Heart right ventricle (tissue), 16 donors: ENCODE measurements around the gene UGP2. TPM values are rescaled to one million over a fixed set of nuclear protein-coding genes. Genes with fewer than 3 reads are reported as not detected.
"Not testable (repeated sequence)": the region's sequence is repeated elsewhere in the genome, so short reads cannot be mapped to it uniquely, and the experiment has no call there.

Source experiments
- ATAC-seq, 8 donors: fragments of 200-7000 bp; cut with Tn5 transposase; one replicate each; pipeline ENCODE4 v1.9.1; 2020; ENCODE audit warnings: mild to moderate bottlenecking in 8 of 8, moderate library complexity in 8 of 8, moderate number of reproducible peaks in 1 of 8
- DNase-seq, 2 donors: peaks; one replicate each; pipeline ENCODE4 v3.0.0-alpha.2; 2020
- H3K27ac ChIP-seq, 10 donors: fragments of 200-600 bp; sonication (generic) in 2 of 10; one replicate each; pipeline versions ENCODE4 v1.5.0 to v1.8.0; 2020 to 2022; ENCODE audit warnings: mild to moderate bottlenecking in 3 of 10
- H3K27me3 ChIP-seq, 7 donors: fragments of 200-600 bp; one replicate each; pipeline ENCODE4 v1.8.0; 2021 to 2022; ENCODE audit warnings: mild to moderate bottlenecking in 2 of 7
- H3K36me3 ChIP-seq, 9 donors: fragments of 200-600 bp; sonication (generic) in 1 of 9; one replicate each; pipeline versions ENCODE4 v1.5.0 to v1.8.0; 2020 to 2022; ENCODE audit warnings: mild to moderate bottlenecking in 2 of 9
- H3K4me1 ChIP-seq, 9 donors: fragments of 200-600 bp; sonication (generic) in 1 of 9; one replicate each; pipeline versions ENCODE4 v1.5.0 to v1.8.0; 2020 to 2022; ENCODE audit warnings: mild to moderate bottlenecking in 4 of 9
- H3K4me3 ChIP-seq, 10 donors: fragments of 200-600 bp; sonication (generic) in 2 of 10; one replicate each; pipeline versions ENCODE4 v1.5.0 to v1.8.0; 2020 to 2022; ENCODE audit warnings: mild to moderate bottlenecking in 7 of 10, moderate library complexity in 2 of 10
- H3K9me3 ChIP-seq, 11 donors: fragments of 200-600 bp in 10 of 11; sonication (generic) in 2 of 11; one replicate each; pipeline versions ENCODE4 v1.5.0 to v1.8.0; 2013 to 2022; ENCODE audit warnings: mild to moderate bottlenecking in 2 of 11, control low read depth in 1 of 11, moderate library complexity in 1 of 11
- CTCF ChIP-seq, 9 donors: fragments of 200-600 bp; sonication (generic) in 2 of 9; IDR thresholded peaks; one replicate each; pipeline versions ENCODE4 v1.5.0 to v1.8.0; 2021 to 2022; ENCODE audit warnings: antibody characterized with exemption in 9 of 9, mild to moderate bottlenecking in 5 of 9, moderate library complexity in 1 of 9
- WGBS, 2 donors: extraction: QIAGEN DNeasy Blood & Tissue Kit; methylation state at CpG; one replicate each; pipeline ENCODE4 v1.1.7; 2013; ENCODE audit warnings: inconsistent platforms in 1 of 2; 5-methylcytosine and 5-hydroxymethylcytosine counted together
- intact Hi-C, 10 donors: fragments of 100-400 bp; cut with DNase I; formaldehyde crosslinking; loops; one replicate each; pipeline versions ENCODE4 v1.11.1 to v1.14.2; 2022
- polyA plus RNA-seq, 2 donors: library from polyadenylated mRNA; stranded (reverse); fragments of 200-250 nt; gene quantifications; one replicate each; pipeline ENCODE4 v1.2.3, GENCODE V29; 2013
- total RNA-seq, 10 donors: library from RNA; stranded (reverse); fragmentation: NEBNext Ultra II Directional in 3 of 10; extraction: Animal tissue kit (Norgen Biotek cat#: 25700) in 3 of 10; gene quantifications; one replicate each; pipeline versions ENCODE4 v1.2.1 to v1.2.4, GENCODE V29; 2021 to 2023
- donor health status: Arrhythmogenic right ventricular cardiomyopathy.
- donor health status: ischemic (EF 13 %, LVEDD 7.1; RV severe dilation, severe dysfunction).
- donor health status: healthy with polysubstance abuse.
- donor health status: DM: no; HTN: yes; CAD: no.
- donor health status: DM: no; HTN: no; CAD: no.
- donor health status: ischemic (EF 25% LVEDD 6.9; RV normal size, moderate dysfunction).
- donor health status: ischemic (EF 25% LVEDD 5.7; RV mildly dilated, moderate dysfunction).
- donor health status: healthy.
- donor health status: DM: yes; HTN: yes; CAD: no.
- donor health status: Ischemic cardiomyopathy.
- donor health status: ischemic (EF 35%, LVEDD 5.7; RV mildly dilated, moderate dysfunction).
- donor health status: nonischemic (EF 11% LVEDD 7.7; RV severe dilation, severe dysfunction).
- donor health status: DM: yes; HTN: yes; CAD: no.
- donor health status: PGD.
- donor health status: ischemic (EF 29% LVEDD 5.4; RV normal size, mild dysfunction).
- donor health status: nonischemic (EF 23%, LVEDD 6.1; RV moderate dilation, normal function).

Gene UGP2
- total and polyA plus RNA-seq, 12 donors: 139 to 632 (median 371) TPM

- TF ChIP-seq CTCF (IDR thresholded peaks at IDR 0.05): no peak
- no peak overlapping the region for H3K27ac ChIP-seq
- H3K27me3 ChIP-seq: no peaks in the 10 kb centered on the region
- peaks cover 0 to 93% (median 29%) of the 10 kb centered on the region in 9 donors for H3K36me3 ChIP-seq
- DNase-seq (no peak), ATAC-seq (no peak)
- H3K9me3 ChIP-seq: peaks cover 0 to 32% (median 7%) of the 10 kb centered on the region in 11 donors
- intact Hi-C loops: no loop called here
- peaks cover 0 to 14% (median 0%) of the 10 kb centered on the region in 9 donors for H3K4me1 ChIP-seq
- WGBS, 2 donors: 97 to 98% methylated on average over 2 of the region's 2 CpGs
- no peak overlapping the region for H3K4me3 ChIP-seq
Observed at GRCh38 chr2:63903003-63903402, 61.3 kb downstream of the UGP2 start.

- WGBS, 2 donors: 96 to 98% methylated on average over 1 of the region's 1 CpG
- no peak for ATAC-seq
- H3K27ac ChIP-seq: no peak overlapping the region
- H3K27me3 ChIP-seq: no peaks in the 10 kb centered on the region
- no peaks in the 10 kb centered on the region for H3K4me1 ChIP-seq
- intact Hi-C loops: no loop called here
- no peak for TF ChIP-seq CTCF (IDR thresholded peaks at IDR 0.05)
- no peaks in the 10 kb centered on the region for H3K9me3 ChIP-seq
- no peak overlapping the region for H3K4me3 ChIP-seq
- peaks cover 0 to 100% (median 40%) of the 10 kb centered on the region in 9 donors for H3K36me3 ChIP-seq
- no peak for DNase-seq
Observed at GRCh38 chr2:63914311-63914710, 72.6 kb downstream of the UGP2 start.

GRCh38 chr2:63926815-63927214, 85.1 kb downstream of the UGP2 start:
- 91 to 94% methylated on average over 7 of the region's 7 CpGs for WGBS, 2 donors
- H3K4me1 ChIP-seq: no peaks in the 10 kb centered on the region
- no peak overlapping the region for H3K27ac ChIP-seq
- DNase-seq (no peak), ATAC-seq (no peak)
- no peak overlapping the region for H3K4me3 ChIP-seq
- peaks cover 0 to 7% (median 0%) of the 10 kb centered on the region in 11 donors for H3K9me3 ChIP-seq
- H3K27me3 ChIP-seq: no peaks in the 10 kb centered on the region
- no peak for TF ChIP-seq CTCF (IDR thresholded peaks at IDR 0.05)
- H3K36me3 ChIP-seq: peaks cover 0 to 50% (median 24%) of the 10 kb centered on the region in 9 donors
- intact Hi-C loops: no loop called here

- 96 to 97% methylated on average over 4 of the region's 4 CpGs for whole genome bisulfite sequencing, 2 donors
- H3K4me3 ChIP-seq, intact Hi-C loops, H3K27ac ChIP-seq, DNase-seq, ATAC-seq, H3K27me3 ChIP-seq, H3K4me1 ChIP-seq: not testable (repeated sequence)
- Histone ChIP-seq H3K9me3 (peaks cover 0 to 14% (median 0%) of the 10 kb centered on the region in 11 donors), H3K36me3 (peaks cover 0 to 66% (median 25%) of the 10 kb centered on the region in 9 donors)
Observed at GRCh38 chr2:63932104-63932503, 90.4 kb downstream of the UGP2 start.

Other genes with a start within 250 kb of the UGP2 start
- 10 to 100 TPM in 6 of 10 donors, 1 to 10 TPM in 4; 9.4 to 12.7 (median 10.5) TPM for gene VPS54, start 177.5 kb downstream of the UGP2 start, total RNA-seq
- gene VPS54, start 177.5 kb downstream of the UGP2 start, polyA plus RNA-seq: 10 to 100 TPM in 1 of 2 donors, 1 to 10 TPM in 1; 8.3 to 12.6 TPM